ENCODE data around the gene MYO9B.
A peak's percentile ranks its signal among the peaks of the same experiment; 100 is the strongest.

MYO9B gene

GRCh38 chr19:17061205-17061604 is 14.4 kb upstream of the MYO9B start:
- Histone ChIP-seq H3K4me1 (ENCODE audit: low read length) (peaks cover 12% of the 10 kb centered on the region), H3K9ac (ENCODE audit: low read length) (no peak overlapping the region), H3K4me2 (ENCODE audit: low read length) (no peak overlapping the region), H3K36me3 (replicated peaks; ENCODE audit: low read depth, low read length) (peaks cover 54% of the 10 kb centered on the region), H2AFZ (ENCODE audit: low read depth, low read length) (no peak overlapping the region), H3K27me3 (ENCODE audit: low read depth, low read length) (no peaks in the 10 kb centered on the region), H4K20me1 (ENCODE audit: insufficient read depth, low read length) (peaks cover 11% of the 10 kb centered on the region; the same call in 1 of the 2 replicates), H3K4me3 (ENCODE audit: low read length) (no peak overlapping the region), H3K27ac (ENCODE audit: low read length) (no peak overlapping the region), H3K79me2 (ENCODE audit: low read length) (peaks cover 41% of the 10 kb centered on the region), H3K9me3 (ENCODE audit: insufficient read depth, low read length) (no peaks in the 10 kb centered on the region)
- TF ChIP-seq, protein P1, sequence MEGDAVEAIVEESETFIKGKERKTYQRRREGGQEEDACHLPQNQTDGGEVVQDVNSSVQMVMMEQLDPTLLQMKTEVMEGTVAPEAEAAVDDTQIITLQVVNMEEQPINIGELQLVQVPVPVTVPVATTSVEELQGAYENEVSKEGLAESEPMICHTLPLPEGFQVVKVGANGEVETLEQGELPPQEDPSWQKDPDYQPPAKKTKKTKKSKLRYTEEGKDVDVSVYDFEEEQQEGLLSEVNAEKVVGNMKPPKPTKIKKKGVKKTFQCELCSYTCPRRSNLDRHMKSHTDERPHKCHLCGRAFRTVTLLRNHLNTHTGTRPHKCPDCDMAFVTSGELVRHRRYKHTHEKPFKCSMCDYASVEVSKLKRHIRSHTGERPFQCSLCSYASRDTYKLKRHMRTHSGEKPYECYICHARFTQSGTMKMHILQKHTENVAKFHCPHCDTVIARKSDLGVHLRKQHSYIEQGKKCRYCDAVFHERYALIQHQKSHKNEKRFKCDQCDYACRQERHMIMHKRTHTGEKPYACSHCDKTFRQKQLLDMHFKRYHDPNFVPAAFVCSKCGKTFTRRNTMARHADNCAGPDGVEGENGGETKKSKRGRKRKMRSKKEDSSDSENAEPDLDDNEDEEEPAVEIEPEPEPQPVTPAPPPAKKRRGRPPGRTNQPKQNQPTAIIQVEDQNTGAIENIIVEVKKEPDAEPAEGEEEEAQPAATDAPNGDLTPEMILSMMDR (IDR thresholded peaks at IDR 0.05; ENCODE audit: low read depth, low read length) = no peak
- no peak for TF ChIP-seq EZH2phosphoT487 (IDR thresholded peaks at IDR 0.05; ENCODE audit: low read depth)

GRCh38 chr19:17061691-17062090 is 13.9 kb upstream of the MYO9B start:
- H3K36me3 ChIP-seq (replicated peaks; ENCODE audit: low read depth, low read length) = peaks cover 57% of the 10 kb centered on the region
- H3K4me2 ChIP-seq (ENCODE audit: low read length) = no peak overlapping the region
- H3K27ac ChIP-seq (ENCODE audit: low read length) = no peak overlapping the region
- no peak overlapping the region for H3K9ac ChIP-seq (ENCODE audit: low read length)
- H3K9me3 ChIP-seq (ENCODE audit: insufficient read depth, low read length) = no peaks in the 10 kb centered on the region
- peaks cover 12% of the 10 kb centered on the region for H3K4me1 ChIP-seq (ENCODE audit: low read length)
- no peak overlapping the region for H3K4me3 ChIP-seq (ENCODE audit: low read length)
- no peaks in the 10 kb centered on the region for H3K27me3 ChIP-seq (ENCODE audit: low read depth, low read length)
- peaks cover 11% of the 10 kb centered on the region; the same call in 1 of the 2 replicates for H4K20me1 ChIP-seq (ENCODE audit: insufficient read depth, low read length)
- H3K79me2 ChIP-seq (ENCODE audit: low read length) = peaks cover 46% of the 10 kb centered on the region
- H2AFZ ChIP-seq (ENCODE audit: low read depth, low read length) = no peak overlapping the region
- TF ChIP-seq, protein P1 (IDR thresholded peaks at IDR 0.05; ENCODE audit: low read depth, low read length) = no peak
- TF ChIP-seq EZH2phosphoT487 (IDR thresholded peaks at IDR 0.05; ENCODE audit: low read depth) = no peak

GRCh38 chr19:17063428-17063827 is 12.1 kb upstream of the MYO9B start:
- Histone ChIP-seq H2AFZ (ENCODE audit: low read depth, low read length) (no peak overlapping the region), H3K9ac (ENCODE audit: low read length) (no peak overlapping the region), H4K20me1 (ENCODE audit: insufficient read depth, low read length) (peaks cover 11% of the 10 kb centered on the region; the same call in 1 of the 2 replicates), H3K9me3 (ENCODE audit: insufficient read depth, low read length) (no peaks in the 10 kb centered on the region), H3K36me3 (replicated peaks; ENCODE audit: low read depth, low read length) (peaks cover 51% of the 10 kb centered on the region), H3K27ac (ENCODE audit: low read length) (no peak overlapping the region), H3K27me3 (ENCODE audit: low read depth, low read length) (no peaks in the 10 kb centered on the region), H3K79me2 (ENCODE audit: low read length) (peaks cover 47% of the 10 kb centered on the region), H3K4me2 (ENCODE audit: low read length) (no peak overlapping the region), H3K4me3 (ENCODE audit: low read length) (no peak overlapping the region), H3K4me1 (ENCODE audit: low read length) (peaks cover 20% of the 10 kb centered on the region)
- TF ChIP-seq EZH2phosphoT487 (IDR thresholded peaks at IDR 0.05; ENCODE audit: low read depth) = no peak
- TF ChIP-seq, protein P1 (IDR thresholded peaks at IDR 0.05; ENCODE audit: low read depth, low read length) = no peak

DNA sequence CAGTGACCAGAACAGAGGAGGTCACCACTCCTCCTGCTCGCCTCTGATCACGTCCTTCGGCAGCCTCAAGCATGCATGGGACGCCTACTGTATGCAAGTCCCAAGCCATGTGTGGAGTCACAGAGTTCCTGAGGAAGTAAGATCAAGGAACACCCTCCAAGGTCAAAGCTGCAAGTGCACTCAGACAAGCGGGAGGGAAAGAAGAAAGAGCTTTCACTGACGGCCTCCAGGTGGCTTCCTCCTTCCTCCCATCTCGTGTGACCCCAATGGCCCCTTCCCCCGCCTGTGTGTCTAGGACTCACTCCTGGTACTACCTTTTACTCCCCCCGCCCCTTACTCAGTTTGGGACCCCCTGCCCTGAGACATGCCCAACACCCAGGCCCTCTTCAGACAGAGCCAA is 6.4 kb upstream of the MYO9B start:
- Histone ChIP-seq H3K4me1 (ENCODE audit: low read length) (peaks cover 31% of the 10 kb centered on the region), H3K27me3 (ENCODE audit: low read depth, low read length) (no peaks in the 10 kb centered on the region), H3K4me3 (ENCODE audit: low read length) (no peak overlapping the region), H3K36me3 (replicated peaks; ENCODE audit: low read depth, low read length) (peaks cover 52% of the 10 kb centered on the region), H3K9me3 (ENCODE audit: insufficient read depth, low read length) (no peaks in the 10 kb centered on the region), H3K27ac (ENCODE audit: low read length) (no peak overlapping the region), H2AFZ (ENCODE audit: low read depth, low read length) (no peak overlapping the region), H3K9ac (ENCODE audit: low read length) (no peak overlapping the region), H4K20me1 (ENCODE audit: insufficient read depth, low read length) (peaks cover 29% of the 10 kb centered on the region), H3K79me2 (ENCODE audit: low read length) (peaks cover 60% of the 10 kb centered on the region), H3K4me2 (ENCODE audit: low read length) (no peak overlapping the region)
- TF ChIP-seq, protein P1 (IDR thresholded peaks at IDR 0.05; ENCODE audit: low read depth, low read length) = peak; percentile 15; the same call in 1 of the 2 replicates
- no peak for TF ChIP-seq EZH2phosphoT487 (IDR thresholded peaks at IDR 0.05; ENCODE audit: low read depth)

Measured in OCI-LY3 (cell line).